Fibroblast of skin of back (primary cell): ENCODE data around the gene ATRNL1.
"Not testable (repeated sequence)": the region's sequence is repeated elsewhere in the genome, so short reads cannot be mapped to it uniquely, and the experiment has no call there.

Source experiments
- DNase-seq: peaks from one replicate; pipeline ENCODE4 v3.0.0-alpha.2; 2013

ATRNL1 gene

GRCh38 chr10:115624448-115624847, 531.3 kb downstream of the ATRNL1 start:
- DNase-seq: peak; percentile 25

- no peak for DNase-seq
Measured at GRCh38 chr10:115628616-115629015, 535.5 kb downstream of the ATRNL1 start.

GRCh38 chr10:115638246-115638645, 545.1 kb downstream of the ATRNL1 start:
- DNase-seq: no peak

GRCh38 chr10:115649217-115649616, 556.1 kb downstream of the ATRNL1 start:
- DNase-seq: no peak

DNA sequence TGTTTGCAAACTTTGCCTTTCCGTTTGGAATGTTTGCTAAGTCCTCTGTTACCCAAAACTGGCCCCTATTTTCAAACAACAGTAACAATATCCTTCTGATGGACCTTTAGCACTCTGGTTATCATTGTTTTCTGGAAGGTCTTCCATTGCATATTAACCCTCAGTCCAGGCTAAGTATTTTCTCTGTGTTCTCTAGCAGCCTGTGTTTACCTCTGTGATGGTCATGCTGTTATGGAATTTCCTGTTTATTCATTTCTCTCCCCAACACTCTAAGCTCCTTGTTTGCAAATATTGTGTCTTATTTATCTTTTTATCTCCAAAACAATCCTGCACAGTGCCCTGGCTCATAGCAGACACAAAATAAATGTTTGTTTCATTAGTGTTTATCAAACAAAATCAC, 560.3 kb downstream of the ATRNL1 start:
- DNase-seq: no peak

DNA sequence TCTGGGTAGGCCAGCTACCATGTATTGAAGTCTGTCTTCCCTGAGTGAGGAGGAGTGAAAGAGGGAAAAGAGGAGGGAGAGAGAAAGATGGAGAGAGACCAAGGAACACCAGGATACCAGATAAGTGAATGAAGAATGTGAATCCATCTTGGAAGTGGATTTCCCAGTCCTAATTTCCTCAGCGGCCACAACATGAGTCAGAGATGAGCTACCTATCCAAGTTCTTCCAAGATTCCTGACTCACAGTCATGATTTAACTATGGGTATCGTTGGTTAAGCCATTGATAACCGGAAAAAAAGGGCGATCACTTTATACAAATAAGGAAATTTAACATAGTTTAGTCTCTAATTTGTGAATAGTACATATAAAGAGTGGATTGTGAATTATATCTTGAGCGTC, 561.8 kb downstream of the ATRNL1 start:
- DNase-seq: no peak

GRCh38 chr10:115657161-115657860, 564.1 kb downstream of the ATRNL1 start:
- DNase-seq: no peak

GRCh38 chr10:115659616-115660015, 566.5 kb downstream of the ATRNL1 start:
- DNase-seq: peak; percentile 33

GRCh38 chr10:115660391-115660790, 567.2 kb downstream of the ATRNL1 start:
- no peak for DNase-seq

DNA sequence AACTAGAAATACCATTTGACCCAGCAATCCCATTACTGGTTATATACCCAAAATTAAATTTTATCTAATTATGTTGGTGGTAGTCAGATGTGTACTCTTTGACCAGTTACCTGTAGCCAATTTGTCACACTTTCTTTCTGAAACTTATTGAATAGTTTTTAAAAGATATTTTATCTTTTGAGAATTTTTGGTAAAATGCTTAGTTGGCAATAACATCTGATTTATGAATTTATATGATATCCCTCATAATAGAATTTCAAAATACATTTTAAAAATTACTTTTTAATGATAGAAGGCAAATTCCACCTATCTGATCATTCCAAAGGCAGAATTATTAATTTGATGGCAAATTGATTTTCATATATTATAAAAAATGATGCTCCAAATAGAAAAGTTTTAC, 569.3 kb downstream of the ATRNL1 start:
- DNase-seq: no peak

- DNase-seq: no peak
Measured at GRCh38 chr10:115665549-115665948, 572.4 kb downstream of the ATRNL1 start.

DNA sequence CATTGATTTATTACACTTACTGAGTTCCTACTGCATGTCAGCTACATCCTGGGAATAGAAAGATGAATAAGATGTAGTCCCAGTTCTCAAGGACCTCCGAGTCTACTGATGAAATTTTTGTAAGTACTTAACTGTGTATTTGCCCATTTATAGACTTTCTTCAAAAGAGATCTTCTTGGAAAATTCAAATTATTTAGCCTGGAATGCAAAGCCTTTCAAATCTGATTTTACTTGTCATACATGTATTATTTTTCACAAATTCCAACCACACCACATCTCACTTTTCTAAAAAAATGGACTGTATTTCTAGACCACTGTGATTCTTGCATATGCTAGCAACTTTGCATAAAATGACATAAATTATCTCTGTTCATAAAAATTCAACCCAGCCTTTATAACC, 581.3 kb downstream of the ATRNL1 start:
- peak; percentile 73 for DNase-seq

GRCh38 chr10:115696747-115697146, 603.6 kb downstream of the ATRNL1 start:
- no peak for DNase-seq

GRCh38 chr10:115706026-115706425, 612.9 kb downstream of the ATRNL1 start:
- DNase-seq: peak; percentile 21

- DNase-seq: peak; percentile 43
Measured at GRCh38 chr10:115706488-115707076, 613.4 kb downstream of the ATRNL1 start.

DNA sequence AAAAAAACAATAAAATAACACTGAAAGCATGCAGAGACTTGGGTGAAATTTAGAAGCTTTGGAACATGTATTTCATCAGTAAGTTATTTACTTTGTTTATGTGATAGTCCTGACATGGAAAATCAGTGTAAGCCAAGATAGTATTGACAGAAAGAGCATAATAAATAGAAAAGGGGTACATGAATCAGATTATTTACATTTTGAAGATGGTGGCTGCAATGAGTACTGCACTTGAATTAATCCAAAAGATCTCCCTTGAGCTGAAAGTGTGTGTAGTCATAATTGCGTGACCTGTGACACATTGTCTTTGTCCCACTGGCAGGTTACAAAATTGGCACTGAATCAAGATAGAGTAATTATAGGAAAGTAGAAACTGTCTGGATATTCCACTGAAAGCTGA, 617.0 kb downstream of the ATRNL1 start:
- DNase-seq: no peak

- no peak for DNase-seq
Measured at GRCh38 chr10:115711306-115711705, 618.1 kb downstream of the ATRNL1 start.

DNA sequence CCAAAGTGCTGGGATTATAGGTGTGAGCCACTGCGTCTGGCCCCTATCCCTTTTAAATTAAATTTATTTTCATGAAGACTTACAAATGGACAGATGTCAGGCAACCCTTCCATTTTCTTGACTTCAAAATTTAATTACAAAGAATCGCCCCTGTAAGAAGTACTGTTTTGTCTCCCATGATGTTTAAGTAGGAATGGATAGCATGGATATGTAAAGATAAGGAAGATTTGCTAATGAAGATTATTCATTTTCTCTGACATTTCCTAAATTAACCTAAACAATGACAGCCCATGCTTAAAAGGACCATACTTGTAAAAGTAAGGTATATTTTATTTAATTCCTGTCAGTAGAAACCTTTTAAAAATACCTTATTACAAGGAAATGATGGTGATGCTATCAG, 627.0 kb downstream of the ATRNL1 start:
- no peak for DNase-seq

GRCh38 chr10:115727129-115727528, 634.0 kb downstream of the ATRNL1 start:
- no peak for DNase-seq

DNA sequence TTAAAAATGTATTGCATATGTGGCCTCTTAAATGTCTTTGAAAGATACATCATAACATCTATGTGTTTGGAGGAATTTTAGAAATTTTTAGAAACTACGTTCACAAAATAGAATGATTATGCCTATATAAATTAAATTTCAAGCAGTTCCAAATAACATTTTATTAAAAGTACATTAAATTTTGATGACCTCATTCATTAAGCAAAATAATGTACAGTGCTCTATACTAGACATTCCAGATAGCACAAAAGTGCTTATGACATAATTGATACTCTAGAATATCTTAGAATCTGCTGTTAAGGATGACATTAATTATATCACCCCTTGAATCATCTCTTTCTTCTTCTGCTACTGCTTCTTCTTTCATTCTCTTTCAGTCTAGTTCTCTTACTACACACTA, 650.9 kb downstream of the ATRNL1 start:
- DNase-seq: no peak

DNA sequence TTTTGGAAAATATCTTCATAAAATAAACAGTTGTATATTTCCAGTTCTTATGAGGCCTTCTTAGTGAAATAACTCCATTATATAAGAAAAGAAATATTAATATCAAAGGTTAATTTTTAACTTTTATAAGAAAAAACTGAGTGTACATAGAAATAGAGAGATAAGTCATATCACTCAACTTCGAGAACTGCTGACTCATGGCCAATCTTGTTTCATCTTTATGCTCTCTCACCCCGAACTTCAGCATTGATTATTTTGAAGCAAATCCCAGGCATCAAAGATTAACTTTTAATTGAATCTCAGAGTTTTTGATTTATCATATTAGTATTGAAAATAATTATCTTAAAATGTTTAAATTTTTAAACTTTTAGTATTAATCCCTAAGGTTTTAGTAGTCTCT, 652.8 kb downstream of the ATRNL1 start:
- DNase-seq: no peak

- DNase-seq: no peak
Measured at GRCh38 chr10:115747811-115748210, 654.6 kb downstream of the ATRNL1 start.

- DNase-seq: not testable (repeated sequence)
Measured at GRCh38 chr10:115758488-115758887, 665.3 kb downstream of the ATRNL1 start.

- DNase-seq: no peak
Measured at GRCh38 chr10:115760131-115760530, 667.0 kb downstream of the ATRNL1 start.

GRCh38 chr10:115761166-115761565, 668.0 kb downstream of the ATRNL1 start:
- DNase-seq: no peak
